Thymus (tissue), 14 donors: ENCODE measurements around the gene IL23R. TPM values are rescaled to one million over a fixed set of nuclear protein-coding genes. Genes with fewer than 3 reads are reported as not detected.

Experiments
- DNase-seq, 9 donors: peaks; one replicate each; pipeline ENCODE4 v3.0.0-alpha.2; 2013; ENCODE audit warnings: low spot score in 9 of 9, low read depth in 6 of 9, missing footprints in 1 of 9
- H3K27ac ChIP-seq, 2 donors: one replicate each; pipeline ENCODE4 v1.5.1; 2013; ENCODE audit warnings: control low read depth in 1 of 2, low read depth in 1 of 2, low read length in 1 of 2, mild to moderate bottlenecking in 1 of 2, moderate library complexity in 1 of 2
- H3K27me3 ChIP-seq, 2 donors: one replicate each; pipeline ENCODE4 v1.5.1; 2013; ENCODE audit warnings: low read length in 1 of 2; ENCODE audit not compliant: control insufficient read depth in 2 of 2, insufficient read depth in 1 of 2
- H3K36me3 ChIP-seq, 2 donors: one replicate each; pipeline ENCODE4 v1.5.1; 2013; ENCODE audit warnings: low read length in 1 of 2, mild to moderate bottlenecking in 1 of 2, moderate library complexity in 1 of 2; ENCODE audit not compliant: control insufficient read depth in 2 of 2, insufficient read depth in 2 of 2
- H3K4me1 ChIP-seq, 2 donors: one replicate each; pipeline ENCODE4 v1.5.1; 2013; ENCODE audit warnings: low read length in 2 of 2; ENCODE audit not compliant: control insufficient read depth in 2 of 2, insufficient read depth in 2 of 2
- H3K4me3 ChIP-seq, 2 donors: one replicate each; pipeline ENCODE4 v1.5.1; 2013; ENCODE audit warnings: low read length in 2 of 2, control low read depth in 1 of 2, mild to moderate bottlenecking in 1 of 2
- H3K9me3 ChIP-seq, 2 donors: one replicate each; pipeline ENCODE4 v1.5.1; 2013; ENCODE audit warnings: low read length in 1 of 2, mild to moderate bottlenecking in 1 of 2; ENCODE audit not compliant: control insufficient read depth in 2 of 2, insufficient read depth in 1 of 2
- WGBS: extraction: QIAGEN DNeasy Blood & Tissue Kit; methylation state at CpG from one replicate; pipeline ENCODE4 v1.1.7; 2013; 5-methylcytosine and 5-hydroxymethylcytosine counted together
- long read RNA-seq, 10 donors: transcript quantifications; one replicate each; lab custom pipeline, GENCODE V29; 2026
- polyA plus RNA-seq: library from polyadenylated mRNA; stranded (reverse); fragments of 200-250 nt; gene quantifications from one replicate; pipeline ENCODE4 v1.2.3, GENCODE V29; 2013
- total RNA-seq: library from RNA; stranded (reverse); fragments of 120-200 nt; gene quantifications from one replicate; pipeline ENCODE4 v1.2.4, GENCODE V29; 2013
- donor health status: healthy.

IL23R gene, protein sequence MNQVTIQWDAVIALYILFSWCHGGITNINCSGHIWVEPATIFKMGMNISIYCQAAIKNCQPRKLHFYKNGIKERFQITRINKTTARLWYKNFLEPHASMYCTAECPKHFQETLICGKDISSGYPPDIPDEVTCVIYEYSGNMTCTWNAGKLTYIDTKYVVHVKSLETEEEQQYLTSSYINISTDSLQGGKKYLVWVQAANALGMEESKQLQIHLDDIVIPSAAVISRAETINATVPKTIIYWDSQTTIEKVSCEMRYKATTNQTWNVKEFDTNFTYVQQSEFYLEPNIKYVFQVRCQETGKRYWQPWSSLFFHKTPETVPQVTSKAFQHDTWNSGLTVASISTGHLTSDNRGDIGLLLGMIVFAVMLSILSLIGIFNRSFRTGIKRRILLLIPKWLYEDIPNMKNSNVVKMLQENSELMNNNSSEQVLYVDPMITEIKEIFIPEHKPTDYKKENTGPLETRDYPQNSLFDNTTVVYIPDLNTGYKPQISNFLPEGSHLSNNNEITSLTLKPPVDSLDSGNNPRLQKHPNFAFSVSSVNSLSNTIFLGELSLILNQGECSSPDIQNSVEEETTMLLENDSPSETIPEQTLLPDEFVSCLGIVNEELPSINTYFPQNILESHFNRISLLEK
- total RNA-seq (0.57 TPM), polyA plus RNA-seq (0.14 TPM)
- long read RNA-seq, donor 1, result 0 reads
- long read RNA-seq, donor 2, result 0 reads
- long read RNA-seq, donor 3, result 0 reads
- long read RNA-seq, donor 4, result 0 reads
- long read RNA-seq, donor 5, result 0 reads
- long read RNA-seq, donor 6, result 0 reads
- long read RNA-seq, donor 7, result 0 reads
- long read RNA-seq, donor 8, result 0 reads
- long read RNA-seq, donor 9, result 0 reads
- long read RNA-seq, donor 10, result 0 reads

DNA sequence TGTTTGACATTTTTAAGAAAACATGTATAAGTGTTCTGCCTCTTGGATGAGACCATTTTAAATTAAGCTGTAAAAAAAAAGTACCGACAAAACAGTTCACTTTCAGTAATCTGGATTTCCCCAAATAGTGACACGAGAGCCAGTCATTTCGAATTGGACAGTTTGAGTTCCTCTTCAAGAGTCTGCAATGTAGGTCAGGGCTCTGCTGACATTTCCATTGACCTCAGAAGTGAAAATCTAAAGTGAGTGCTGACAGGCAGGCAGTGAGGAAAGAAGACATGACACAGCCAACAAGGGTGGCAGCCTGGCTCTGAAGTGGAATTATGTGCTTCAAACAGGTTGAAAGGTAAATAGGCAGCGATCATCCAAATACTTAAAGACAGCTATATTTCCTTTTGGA lies at the start of gene IL23R:
Gene IL23R (plus strand): TSS at position 259 of the 400 bp plus-strand sequence. CDS start 1,667 bp downstream, outside the sequence.
- no peak within 1 kb of the TSS for H3K27ac ChIP-seq
- peaks cover 2 to 6% of the 10 kb centered on the region in 2 donors for H3K27me3 ChIP-seq
- peaks cover 0 to 4% of the 10 kb centered on the region in 2 donors for H3K4me1 ChIP-seq
- no peak within 1 kb of the TSS for H3K4me3 ChIP-seq
- WGBS, result 88% methylated on average over 4 of the region's 4 CpGs
- peak in 2 of 9 donors; percentile 12 to 51 for DNase-seq
- no peaks in the 10 kb centered on the region for H3K9me3 ChIP-seq
- H3K36me3 ChIP-seq, result no peaks in the 10 kb centered on the region

DNA sequence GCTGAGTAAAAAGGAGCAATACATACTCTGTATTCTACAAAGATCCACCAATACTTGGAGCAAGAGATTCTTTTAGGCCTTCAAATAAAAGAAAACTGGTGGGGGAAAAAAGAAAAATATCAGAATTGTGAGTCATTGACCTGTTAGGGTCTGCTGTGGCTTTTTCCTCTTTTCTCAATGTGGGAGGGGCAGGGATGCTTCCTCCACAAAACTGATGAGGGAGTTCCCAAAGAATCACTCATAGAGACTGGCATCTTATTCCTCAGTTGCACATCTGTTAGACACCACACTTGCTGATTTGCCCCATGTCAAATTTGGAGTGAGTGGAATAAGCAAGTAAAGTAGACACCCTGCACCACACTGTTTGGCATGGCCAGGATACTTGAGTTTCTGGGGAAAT lies 48.1 kb upstream of the IL23R start:
- no peaks in the 10 kb centered on the region for H3K36me3 ChIP-seq
- DNase-seq, result no peak
- no peak overlapping the region for H3K4me3 ChIP-seq
- H3K4me1 ChIP-seq, result peaks cover 5 to 6% of the 10 kb centered on the region in 2 donors
- no peaks in the 10 kb centered on the region for H3K9me3 ChIP-seq
- H3K27me3 ChIP-seq, result no peaks in the 10 kb centered on the region
- H3K27ac ChIP-seq, result no peak overlapping the region

DNA sequence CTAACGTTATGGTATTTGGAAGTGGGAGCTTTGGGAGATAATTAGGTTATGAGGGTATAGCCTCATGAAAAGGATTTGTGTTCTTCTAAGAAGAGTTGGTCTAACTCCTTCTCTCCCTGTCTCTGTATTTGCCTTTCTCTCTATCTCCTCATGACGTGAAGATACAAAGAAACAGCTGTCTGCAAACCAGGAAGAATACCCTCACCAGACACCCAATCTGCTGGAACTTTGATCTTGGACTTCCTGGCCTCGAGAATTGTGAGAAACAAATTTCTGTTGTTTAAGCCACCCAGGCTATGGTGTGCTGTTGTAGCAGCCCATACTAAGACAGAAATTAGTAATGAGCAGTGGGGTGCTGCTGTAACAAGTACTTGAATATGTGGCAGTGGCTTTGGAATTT lies 47.6 kb upstream of the IL23R start:
- peak in 3 of 9 donors; percentile 7 to 38 (median 21) for DNase-seq
- H3K4me1 ChIP-seq, result peaks cover 5 to 6% of the 10 kb centered on the region in 2 donors
- H3K27me3 ChIP-seq, result no peaks in the 10 kb centered on the region
- no peak overlapping the region for H3K4me3 ChIP-seq
- H3K27ac ChIP-seq, result no peak overlapping the region
- no peaks in the 10 kb centered on the region for H3K36me3 ChIP-seq
- 44% methylated on average over 3 of the region's 3 CpGs for WGBS
- no peaks in the 10 kb centered on the region for H3K9me3 ChIP-seq

DNA sequence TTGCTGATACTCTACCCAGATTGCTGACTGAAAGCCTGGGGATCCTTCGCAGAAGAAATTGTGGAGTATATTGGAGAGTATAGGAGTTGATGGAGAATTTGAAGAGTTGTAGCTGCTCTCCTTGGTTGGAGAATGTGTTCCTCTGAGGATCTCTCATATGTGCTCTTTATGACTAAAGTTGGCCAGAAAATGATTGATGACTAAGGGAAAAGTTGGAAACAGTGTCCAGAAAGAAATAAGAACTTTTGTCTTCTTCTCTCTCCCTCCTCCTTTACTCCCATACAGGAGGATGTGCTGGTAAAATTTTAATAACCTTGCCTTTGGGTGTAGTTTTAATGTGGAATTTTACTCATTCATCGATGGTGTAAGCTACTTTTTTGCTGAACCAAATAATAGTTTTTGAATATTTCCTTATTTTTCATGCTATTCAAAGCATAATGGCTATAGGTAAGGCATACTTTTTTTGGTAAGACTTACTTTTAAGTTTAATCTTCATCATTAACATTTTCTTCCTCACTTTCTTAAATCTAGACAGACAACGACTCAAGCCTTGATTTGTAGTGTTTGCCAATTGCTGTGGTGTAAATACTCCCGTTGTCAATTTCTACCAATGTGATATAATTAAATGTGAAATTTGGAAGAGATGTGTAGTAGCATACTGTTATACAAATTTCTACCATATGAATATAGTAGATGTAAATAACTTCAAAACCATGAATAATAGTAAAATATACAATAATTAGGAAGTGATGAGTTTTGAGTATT lies 45.2 kb upstream of the IL23R start:
- Histone ChIP-seq H3K4me3 (no peak overlapping the region), H3K4me1 (peaks cover 5 to 6% of the 10 kb centered on the region in 2 donors), H3K9me3 (no peaks in the 10 kb centered on the region), H3K27ac (no peak overlapping the region), H3K36me3 (no peaks in the 10 kb centered on the region), H3K27me3 (no peaks in the 10 kb centered on the region)
- 97% methylated on average over 4 of the region's 4 CpGs for WGBS
- DNase-seq, result no peak

DNA sequence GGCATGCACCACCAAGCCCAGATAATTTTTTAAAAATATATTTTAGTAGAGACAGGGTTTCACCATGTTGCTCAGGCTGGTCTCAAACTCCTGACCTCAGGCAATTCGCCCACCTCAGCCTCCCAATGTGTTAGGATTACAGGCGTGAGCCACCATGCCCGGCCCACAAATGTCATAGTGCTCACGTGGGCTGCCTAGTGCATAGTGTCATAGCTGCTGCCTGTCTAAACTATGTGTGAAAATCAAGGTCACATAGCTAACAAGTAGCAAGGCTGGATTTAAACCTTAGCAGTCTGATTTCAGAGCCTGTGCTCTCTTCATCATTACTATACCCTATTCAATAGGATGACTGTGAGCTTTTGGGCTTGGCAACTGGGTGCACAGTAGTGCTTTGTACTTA lies 41.8 kb upstream of the IL23R start:
- Histone ChIP-seq H3K9me3 (no peaks in the 10 kb centered on the region), H3K4me3 (no peak overlapping the region), H3K27ac (no peak overlapping the region), H3K36me3 (no peaks in the 10 kb centered on the region), H3K27me3 (no peaks in the 10 kb centered on the region), H3K4me1 (no peaks in the 10 kb centered on the region)
- over 99% methylated on average over 4 of the region's 4 CpGs for WGBS
- DNase-seq, result no peak

DNA sequence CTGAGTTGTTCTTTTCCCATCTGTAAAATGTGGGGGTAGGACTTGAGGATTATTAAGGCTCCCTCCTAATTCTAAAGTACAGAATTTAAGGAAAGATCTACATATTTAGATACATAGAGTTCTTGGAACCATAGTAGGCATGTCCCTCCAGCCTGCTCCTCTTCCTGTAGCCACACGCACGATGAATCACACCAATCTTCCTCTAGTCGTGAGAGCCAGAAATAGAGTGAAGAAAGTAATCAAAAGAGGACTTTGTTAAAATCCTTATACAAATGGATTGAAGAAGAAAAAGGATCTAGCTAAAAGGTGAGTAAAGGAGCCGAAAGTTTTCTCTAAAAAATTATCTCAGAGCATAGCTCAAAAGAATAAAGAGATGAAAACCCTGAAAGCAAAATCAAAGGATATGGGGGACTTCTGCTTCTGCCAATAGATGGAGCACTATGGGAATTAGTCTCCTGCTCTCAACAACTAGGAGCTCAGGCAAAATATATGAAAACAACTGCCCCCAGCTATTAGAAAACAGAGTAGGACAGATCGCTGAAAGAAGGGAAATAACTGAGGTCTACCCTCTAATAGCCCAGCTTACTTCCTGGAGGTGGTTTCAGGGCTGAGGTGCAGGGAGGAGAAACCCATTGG lies 40.0 kb upstream of the IL23R start:
- Histone ChIP-seq H3K27me3 (no peaks in the 10 kb centered on the region), H3K4me3 (no peak overlapping the region), H3K4me1 (no peaks in the 10 kb centered on the region), H3K27ac (no peak overlapping the region), H3K9me3 (no peaks in the 10 kb centered on the region), H3K36me3 (no peaks in the 10 kb centered on the region)
- WGBS, result 93% methylated on average over 5 of the region's 5 CpGs
- no peak for DNase-seq

DNA sequence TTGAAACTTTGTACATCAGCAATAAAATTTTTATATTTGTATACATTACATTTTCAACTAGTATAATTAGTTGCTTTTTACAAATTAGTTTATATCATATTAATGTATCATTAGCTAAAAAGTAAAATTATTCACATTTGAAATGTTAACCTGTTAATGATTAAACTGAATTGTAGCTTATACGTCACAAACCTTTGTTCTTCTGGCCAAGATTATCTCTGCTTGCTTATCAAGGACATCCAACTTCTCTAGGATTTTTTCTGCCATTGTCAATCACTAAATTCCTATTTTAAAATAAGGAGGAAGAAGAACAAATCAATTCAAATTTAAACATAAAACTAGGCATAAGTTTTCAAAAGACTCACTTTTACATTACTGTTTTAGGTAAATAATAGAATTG lies 39.3 kb upstream of the IL23R start:
- no peak overlapping the region for H3K27ac ChIP-seq
- no peak overlapping the region for H3K4me3 ChIP-seq
- no peaks in the 10 kb centered on the region for H3K4me1 ChIP-seq
- DNase-seq, result no peak
- 99% methylated on average over 1 of the region's 1 CpG for WGBS
- H3K9me3 ChIP-seq, result no peaks in the 10 kb centered on the region
- no peaks in the 10 kb centered on the region for H3K36me3 ChIP-seq
- no peaks in the 10 kb centered on the region for H3K27me3 ChIP-seq

DNA sequence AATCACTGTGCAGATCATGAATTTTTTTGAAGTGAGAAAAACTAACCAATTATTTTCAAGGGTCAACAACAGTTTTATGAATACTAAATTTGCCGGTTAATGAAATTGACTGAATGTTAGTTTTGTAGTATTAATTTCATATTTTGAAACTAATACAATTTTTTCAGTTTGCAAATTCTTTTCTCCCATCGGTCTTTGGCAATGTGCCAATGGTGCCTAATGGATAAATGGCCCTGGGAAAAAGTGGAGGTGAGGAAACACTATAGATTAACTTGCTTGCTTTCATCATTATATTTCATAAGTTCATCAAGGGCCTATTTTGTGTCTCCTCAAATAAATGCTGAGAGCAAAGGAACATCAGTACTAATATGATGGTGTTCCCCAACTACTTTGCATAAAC lies 35.6 kb upstream of the IL23R start:
- DNase-seq, result no peak
- Histone ChIP-seq H3K4me1 (peaks cover 2 to 10% of the 10 kb centered on the region in 2 donors), H3K27me3 (no peaks in the 10 kb centered on the region), H3K4me3 (no peak overlapping the region), H3K27ac (no peak overlapping the region), H3K9me3 (no peaks in the 10 kb centered on the region), H3K36me3 (no peaks in the 10 kb centered on the region)
- 93% methylated on average over 2 of the region's 2 CpGs for WGBS
